HG03432 (cell line): ENCODE results near the gene STX8.
"Not testable (repeated sequence)": the region's sequence is repeated elsewhere in the genome, so short reads cannot be mapped to it uniquely, and the experiment has no call there.

ENCODE experiments used
- ATAC-seq: cut with Tn5 transposase; IDR thresholded peaks from one replicate; pipeline ENCODE4 v1.9.1; 2021; ENCODE audit warnings: mild to moderate bottlenecking, moderate library complexity; ENCODE audit not compliant: unreplicated experiment

Gene STX8, protein sequence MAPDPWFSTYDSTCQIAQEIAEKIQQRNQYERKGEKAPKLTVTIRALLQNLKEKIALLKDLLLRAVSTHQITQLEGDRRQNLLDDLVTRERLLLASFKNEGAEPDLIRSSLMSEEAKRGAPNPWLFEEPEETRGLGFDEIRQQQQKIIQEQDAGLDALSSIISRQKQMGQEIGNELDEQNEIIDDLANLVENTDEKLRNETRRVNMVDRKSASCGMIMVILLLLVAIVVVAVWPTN

DNA sequence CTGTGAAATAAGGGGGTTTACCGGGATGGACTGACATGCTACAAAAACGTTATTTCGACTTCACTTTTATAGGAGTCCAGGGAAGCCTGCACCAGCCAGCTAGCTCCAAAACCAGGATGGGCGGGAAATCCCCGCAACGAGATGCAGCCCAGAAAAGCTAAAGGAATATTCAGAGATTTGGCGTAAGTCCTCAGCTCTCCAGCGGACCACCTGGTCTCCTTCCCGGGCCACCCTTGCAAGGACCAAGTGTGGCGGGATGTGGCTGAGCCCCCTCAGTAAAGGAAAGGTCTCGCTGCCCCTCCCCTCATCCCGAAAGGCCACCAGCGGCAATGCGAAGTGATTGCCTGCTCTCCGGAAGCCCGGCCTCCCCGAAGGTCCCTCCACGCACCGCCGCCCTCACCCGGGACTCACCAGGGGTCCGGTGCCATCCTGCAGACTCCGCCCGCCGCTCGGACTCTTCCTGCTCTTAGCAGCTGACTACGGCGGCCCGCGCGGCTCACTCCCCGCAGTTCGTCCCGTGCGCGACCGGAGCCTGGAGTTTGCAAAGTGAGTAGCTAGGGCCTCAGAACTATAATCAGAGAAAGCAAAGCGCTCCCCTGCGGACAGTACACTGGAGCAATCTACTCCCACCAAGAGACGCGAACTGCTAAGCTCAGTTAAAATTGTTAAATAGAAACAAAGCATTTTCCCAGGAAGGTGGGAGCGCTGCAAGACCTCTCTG is at the start of gene STX8:
TSS of gene STX8 (minus strand) at position 440 of the 721 bp plus-strand sequence. CDS start at position 428, 12 bp downstream.
- ATAC-seq = peak; percentile 68

DNA sequence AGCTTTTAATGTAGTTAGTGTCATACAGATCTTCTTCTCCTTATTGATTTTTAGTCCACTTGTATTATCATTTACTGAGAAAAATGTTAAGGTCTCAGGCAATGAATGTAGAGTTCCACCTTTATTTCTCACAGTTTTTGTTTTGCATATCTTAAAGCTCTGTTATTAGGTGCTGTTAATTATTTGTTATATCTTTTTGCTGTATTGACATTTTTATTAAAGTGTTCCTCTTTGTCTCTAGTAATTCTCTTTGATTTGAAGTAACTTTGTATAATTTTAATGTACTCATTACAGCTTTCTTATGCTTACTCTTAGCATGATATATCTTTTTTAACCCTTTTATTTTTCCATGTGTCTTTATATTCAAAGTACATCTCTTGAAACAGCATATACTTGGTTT is 47.3 kb upstream of the STX8 start:
- ATAC-seq = no peak

DNA sequence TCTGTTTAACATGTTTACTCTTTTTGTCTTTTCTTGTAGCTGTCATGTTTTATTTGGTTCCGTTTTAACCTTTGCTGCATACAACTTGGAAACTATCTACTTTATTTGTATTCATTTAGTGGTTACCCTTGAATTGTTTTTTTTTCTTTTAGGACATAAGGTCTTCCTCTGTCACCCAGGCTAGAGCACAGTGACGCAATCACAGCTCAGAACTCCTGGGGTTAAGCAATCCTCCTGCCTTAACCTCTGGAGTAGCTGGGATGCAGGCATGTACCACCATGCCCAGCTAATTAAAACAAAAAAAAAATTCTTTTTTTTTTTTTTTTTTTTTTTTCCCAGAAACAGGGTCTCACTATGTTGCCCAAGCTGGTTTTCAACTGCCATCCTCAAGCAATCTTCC is 39.9 kb upstream of the STX8 start:
- no peak for ATAC-seq

DNA sequence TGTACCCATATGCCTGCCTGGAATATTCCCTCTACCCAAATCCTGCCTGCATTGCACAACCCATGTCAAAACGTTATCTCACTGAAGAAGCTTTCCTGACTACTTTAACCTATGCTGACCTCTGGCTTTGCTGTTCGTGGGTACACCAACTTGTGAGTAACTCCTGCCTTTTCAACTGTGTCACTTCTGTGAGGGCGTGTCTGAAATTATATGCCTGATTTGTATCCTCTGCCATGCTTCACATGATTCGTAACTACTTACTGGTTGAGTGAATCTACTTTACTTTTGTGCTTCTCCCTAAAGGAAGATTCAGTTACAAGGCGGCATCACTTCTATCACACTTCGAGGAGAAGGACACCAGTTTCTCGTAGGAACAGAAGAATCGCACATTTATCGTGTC is 36.4 kb upstream of the STX8 start:
- no peak for ATAC-seq

DNA sequence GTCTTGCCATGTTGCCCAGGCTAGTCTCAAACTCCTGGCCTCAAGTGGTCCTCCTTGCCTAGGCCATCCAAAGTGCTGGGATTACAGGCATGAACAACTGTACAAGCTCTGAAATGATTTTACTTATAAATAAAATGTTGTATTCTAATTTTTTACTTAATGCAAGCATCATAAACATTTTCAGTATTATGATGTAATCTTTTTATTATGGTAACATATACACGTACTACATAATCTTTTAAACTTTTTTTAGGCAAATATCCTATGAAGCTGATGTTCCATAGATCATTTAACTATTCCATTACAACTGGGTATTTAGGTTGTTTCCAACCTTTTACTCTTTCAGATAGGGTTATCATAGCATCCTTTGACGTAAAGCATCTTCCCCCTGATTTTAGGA is 35.9 kb upstream of the STX8 start:
- ATAC-seq = no peak

DNA sequence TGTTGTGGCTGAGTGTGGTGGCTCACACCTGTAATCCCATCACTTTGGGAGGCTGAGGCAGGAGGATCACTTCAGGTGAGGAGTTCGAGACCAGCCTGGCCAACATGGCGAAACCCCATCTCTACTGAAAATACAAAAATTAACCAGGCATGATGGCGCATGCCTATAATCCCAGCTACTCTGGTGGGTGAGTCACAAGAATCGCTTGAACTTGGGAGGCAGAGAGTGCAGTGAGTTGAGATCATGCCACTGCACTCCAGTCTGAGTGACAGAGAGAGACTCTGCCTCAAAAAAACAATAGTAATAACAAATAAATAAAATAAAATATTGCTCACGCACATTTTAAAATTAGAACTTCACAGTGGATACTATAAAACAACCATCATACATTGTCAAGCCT is 31.4 kb upstream of the STX8 start:
- ATAC-seq = not testable (repeated sequence)

DNA sequence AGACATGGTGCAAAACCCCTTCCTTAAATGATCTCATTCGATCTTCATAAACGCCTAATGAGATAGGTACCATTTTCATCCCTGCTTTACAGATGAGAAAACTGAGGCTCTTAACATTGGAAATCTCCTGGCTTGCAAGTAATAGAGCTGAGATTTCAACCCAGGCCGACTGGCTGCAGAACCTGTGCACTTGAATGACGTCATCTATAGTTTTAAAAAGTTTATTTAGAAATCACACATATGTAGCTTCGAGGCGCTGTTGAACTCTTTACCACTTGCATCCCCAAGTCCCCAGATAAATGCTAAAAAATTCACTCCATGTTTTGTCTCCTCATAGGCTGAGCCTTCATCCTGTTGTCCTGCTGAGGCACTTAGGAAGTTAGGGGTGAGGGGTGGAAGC is 30.8 kb upstream of the STX8 start:
- ATAC-seq = no peak

DNA sequence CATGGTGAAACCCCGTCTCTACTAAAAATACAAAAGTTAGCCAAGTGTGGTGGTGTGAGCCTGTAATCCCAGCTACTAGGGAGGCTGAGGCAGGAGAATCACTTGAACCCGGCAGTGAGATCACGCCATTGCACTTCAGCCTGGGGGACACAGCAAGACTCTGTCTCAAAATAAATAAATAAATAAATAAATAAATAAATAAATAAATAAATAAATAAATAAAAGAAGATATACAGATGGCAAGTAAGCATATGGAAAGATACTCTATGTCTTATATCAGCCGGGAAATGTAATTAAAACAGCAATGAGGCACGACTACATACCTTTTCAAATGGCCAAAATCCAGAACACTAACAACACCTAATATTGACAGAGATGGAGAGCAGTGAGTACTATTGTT is 29.0 kb upstream of the STX8 start:
- ATAC-seq = not testable (repeated sequence)

DNA sequence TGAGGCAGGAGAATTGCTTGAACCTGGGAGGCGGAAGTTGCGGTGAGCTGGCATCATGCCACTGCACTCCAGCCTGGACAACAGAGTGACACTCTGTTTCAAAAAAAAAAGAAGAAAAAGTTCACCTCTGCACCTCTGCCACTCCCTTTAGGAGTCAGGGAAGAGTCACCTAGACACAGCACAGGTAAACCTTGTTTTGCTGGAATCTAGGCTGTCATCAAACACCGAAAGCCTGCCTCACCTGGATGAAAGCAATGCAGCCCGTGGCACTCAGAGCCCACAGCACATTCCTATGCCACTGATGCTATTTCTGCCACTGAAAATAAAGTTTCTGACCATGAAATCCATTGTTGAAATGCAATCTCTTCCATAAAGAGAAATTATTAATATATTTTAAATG is 23.0 kb upstream of the STX8 start:
- no peak for ATAC-seq

DNA sequence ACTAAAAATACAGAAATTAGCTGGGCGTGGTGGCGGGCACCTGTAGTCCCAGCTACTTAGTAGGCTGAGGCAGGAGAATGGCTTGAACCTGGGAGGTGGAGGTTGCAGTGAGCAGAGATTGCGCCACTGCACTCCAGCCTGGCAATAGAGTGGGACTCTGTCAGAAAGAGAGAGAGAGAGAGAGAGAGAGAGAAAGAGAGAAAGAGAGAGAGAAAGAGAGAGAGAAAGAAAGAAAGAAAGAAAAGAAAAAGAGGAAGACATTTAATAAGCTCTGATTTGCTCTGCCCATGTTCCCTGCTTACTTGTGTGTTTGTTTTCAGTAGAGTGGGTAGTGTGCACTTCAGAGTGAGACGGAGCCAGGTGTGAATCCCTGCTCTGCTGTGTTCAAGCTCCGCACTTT is 22.0 kb upstream of the STX8 start:
- not testable (repeated sequence) for ATAC-seq

DNA sequence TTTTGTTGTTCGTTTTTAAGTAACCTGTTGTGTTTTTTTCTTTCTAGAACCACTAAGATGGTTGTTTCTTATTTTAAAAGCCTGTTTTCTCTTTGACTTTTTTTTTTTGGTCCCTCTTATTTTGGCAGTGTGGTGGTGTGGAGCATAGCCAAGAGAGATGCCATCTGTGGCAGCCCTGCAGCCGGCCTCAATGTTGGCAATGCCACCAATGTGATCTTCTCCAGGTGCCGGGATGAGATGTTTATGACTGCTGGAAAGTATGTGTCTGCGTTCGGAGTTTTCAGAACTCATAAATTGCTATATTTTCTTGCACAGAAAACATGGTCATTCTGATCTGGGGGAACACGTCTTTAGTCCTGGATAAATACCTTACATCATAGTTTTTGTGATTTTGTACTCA is 18.4 kb upstream of the STX8 start:
- no peak for ATAC-seq

DNA sequence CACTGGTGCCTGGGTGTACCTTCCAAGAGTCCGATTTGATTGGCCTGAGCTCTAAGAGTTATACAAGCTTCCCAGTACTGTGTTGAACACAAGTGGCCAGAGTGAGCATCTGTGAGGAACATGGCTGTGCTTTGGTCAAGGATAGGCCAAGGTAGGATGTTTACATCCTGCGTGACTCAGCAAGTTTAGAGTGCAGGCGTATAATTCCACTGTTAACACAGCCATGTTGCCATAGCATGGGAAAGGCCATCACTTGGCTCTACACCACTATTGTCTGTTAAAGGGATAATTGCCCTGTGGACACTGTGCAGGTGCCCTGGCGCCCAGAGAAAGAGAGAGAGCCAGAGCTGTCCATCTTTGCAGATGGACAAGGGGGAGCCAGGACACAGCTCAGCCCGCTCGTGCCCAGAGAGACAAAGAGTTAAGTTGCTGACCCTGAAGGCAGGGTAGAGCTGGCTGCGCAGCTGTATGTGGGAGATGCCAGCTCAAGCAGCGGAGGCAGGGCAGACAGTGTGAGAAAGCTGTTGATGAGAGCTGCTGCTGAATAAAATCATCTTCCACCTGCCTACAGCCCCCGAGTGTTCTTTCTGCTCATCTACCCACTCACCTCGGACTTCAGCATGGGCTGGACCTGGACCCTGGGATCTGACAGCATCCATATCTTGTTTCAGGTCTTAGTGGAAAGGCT is 12.5 kb upstream of the STX8 start:
- ATAC-seq = no peak

DNA sequence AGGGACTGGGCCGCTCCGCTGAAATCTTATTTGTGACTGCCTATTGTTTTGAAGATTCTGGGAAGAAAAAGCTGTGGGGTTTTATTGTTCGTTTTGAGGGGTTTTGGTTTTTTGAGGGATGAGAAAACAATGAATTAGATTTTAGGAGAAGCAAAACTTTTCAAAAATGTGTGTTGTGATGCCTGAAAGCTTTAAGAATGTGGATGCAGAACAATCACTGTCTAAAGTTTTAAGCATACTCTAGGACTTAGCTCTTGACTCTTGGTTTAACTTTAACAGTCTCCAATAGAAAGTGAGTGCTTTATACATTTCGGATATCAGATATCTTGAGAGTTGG is 1.7 kb upstream of the STX8 start:
- no peak for ATAC-seq

DNA sequence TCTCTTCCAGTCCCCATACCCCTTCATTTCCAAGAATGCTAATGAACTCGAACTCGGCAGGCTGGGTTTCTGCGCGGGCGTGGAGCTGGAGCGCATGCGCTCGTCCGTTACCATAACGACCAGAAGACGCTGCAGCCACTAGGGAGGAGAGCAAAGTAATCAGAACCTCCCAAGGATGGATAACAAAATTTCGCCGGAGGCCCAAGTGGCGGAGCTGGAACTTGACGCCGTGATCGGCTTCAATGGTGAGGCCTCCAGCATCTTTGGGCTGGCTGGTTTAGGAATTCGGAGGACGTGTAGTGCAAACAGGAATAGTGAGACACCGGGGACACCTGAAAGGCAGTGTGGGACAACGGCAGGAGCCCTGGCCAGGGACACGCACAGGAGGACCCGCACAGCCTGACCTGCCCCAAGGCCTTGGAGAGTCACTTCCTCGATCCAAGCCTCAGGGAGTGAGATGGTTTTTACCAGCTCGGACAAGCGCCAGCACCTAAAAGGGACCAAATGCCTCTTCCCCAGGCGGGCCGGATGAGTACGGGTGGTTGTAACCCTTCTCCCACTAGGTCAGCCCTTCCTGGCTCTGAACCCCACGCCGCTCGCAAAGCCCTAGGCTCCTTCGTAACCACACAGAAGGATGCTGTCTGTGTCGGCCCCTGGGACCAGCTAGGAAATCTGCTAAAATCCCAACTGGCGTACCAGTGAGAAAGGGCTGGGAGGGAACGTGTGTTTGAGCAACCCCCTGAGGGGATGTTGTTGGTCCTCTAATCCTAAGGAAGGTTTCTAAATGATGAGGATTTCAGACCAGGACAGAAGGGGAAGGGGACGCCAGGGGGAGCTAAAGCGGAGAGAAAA is 1.1 kb upstream of the STX8 start, which contains the start of gene CFAP52:
TSS of gene CFAP52 (plus strand) at position 122 of the 852 bp plus-strand sequence. CDS start at position 176, 54 bp downstream.
- ATAC-seq = peak; percentile 54

DNA sequence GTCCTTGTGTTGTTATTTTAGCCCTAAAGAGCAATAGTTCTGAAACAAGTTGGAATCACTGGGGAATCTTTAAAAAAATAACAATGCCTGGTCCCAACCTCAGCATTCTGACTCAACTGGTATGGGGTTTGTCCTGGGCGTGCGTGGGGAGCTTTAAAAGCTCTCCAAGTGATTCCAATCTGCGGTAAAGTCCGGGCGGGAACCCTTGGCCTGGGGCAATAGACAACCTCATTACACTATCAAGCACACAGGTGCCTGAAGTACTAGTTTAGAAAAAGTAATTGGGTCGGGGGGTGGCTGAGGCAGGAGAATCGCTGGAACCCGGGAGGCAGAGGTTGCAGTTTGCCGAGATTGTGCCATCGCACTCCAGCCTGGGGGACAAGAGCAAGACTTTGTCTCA is 4.4 kb downstream of the STX8 start:
- ATAC-seq = no peak

DNA sequence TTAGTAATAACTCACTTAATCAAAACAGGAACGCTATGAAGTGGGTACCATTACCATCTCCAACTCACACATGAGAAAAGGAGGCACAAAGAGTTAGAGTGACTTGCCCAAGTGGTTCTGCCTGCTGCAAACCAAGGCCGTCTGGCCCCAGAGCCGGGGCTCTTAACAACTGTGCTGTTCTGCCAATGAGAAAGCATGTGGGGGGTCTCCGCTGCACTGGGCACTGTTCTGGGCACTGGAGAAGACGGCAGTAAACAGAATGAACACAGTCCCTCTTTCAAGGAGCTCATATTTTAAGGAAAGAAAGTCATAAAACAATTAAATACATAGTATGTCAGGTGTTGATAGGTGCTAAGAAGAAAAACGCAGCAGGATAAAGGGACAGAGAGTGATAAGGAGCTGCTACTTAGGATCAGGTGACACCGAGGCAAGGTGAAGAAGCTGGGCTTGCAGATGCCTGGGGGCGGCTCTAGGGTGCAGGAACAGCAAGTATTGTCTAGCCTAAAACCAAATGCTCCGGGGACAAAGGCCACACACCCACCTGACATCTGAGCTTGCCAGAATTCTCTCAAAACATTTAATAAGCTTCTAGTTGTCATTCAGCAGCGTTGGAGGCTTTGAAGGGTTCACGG is 6.5 kb downstream of the STX8 start:
- no peak for ATAC-seq

DNA sequence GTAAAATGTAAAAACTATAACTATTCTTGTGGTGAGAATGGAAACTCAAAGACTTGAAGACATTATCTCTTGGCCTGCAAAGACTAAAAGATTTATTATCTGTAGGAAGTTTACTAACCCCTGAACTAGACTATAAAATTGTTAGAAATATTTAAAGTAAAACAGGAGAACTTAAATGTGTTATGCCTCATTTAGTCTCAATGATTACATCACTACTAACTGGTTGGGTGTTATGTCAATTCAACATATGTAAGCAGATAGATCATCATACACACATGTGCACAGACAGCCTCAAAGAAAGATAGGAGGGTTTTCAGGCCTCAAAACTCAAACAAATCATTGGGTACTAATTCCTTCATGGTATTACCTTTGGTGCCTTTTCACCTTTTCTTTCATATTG is 7.6 kb downstream of the STX8 start:
- ATAC-seq = no peak

DNA sequence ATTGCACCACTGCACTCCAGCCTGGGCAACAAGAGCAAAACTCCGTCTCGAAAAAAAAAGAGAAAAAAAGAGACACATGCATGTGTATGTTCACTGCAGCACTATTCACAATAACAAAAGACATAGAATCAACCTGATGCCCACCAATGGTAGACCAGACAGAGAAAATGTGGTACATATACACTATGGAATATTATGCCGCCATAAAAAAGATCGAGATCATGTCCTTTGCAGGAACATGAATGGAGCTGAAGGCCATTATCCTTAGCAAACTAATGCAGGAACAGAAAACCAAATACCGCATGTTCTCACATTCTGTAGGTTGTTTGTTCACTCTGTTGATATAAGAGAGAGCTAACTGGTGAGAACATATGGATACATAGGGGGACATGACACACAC is 8.9 kb downstream of the STX8 start:
- not testable (repeated sequence) for ATAC-seq

DNA sequence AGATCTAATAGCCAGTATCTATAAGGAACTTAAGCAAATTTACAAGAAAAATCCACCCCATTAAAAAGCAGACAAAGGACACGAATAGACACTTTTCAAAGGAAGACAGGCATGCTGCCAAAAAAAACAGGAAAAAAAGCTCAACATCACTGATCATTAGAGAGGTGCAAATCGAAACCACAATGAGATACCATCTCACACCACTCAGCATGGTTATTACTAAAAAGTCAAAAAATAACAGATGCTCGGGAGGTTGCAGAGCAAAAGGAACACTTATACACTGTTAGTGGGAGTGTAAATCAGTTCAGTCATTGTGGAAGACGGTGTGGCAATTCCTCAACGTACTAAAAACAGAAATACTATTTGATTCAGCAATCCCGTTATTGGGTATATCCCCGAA is 9.6 kb downstream of the STX8 start:
- no peak for ATAC-seq

DNA sequence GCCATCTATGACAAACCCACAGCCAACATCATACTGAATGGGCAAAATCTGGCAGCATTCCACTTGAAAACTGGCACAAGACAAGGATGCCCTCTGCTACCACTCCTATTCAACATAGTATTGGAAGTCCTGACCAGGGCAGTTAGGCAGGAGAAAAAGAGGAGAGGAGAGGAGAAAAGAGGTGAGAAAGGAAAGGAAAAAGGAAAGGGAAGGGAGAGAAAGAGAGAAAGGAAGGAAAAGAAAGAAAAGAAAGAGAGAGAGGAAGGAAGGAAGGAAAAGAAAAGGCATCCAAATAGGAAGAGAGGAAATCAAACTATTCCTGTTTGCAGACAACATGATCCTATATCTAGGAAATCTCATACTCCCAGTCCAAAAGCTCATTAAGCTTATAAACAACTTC is 11.5 kb downstream of the STX8 start:
- no peak for ATAC-seq

DNA sequence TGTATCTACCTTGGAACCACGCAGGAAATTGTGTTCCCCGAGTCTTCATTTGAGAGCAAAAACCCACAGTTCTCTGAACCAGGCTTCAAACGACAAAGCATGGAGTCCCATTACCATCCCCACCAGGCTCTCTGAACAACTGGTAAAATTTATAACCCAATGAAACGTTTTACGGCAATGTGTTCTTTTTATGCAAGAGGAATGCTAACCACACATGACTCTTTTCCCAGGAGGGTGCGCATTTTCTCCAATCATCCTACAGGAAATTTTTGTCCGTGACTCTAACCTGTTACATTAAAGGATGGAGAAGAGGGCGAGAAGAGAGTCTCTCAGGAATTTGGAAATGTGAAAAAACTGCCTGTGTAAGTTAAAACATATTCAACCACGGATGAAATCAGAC is 17.8 kb downstream of the STX8 start:
- no peak for ATAC-seq
